K562 (cell line): Measurements from ENCODE around the gene CFAP251. TPM values are rescaled to one million over a fixed set of nuclear protein-coding genes. Genes with fewer than 3 reads are reported as not detected.
A peak's percentile ranks its signal among the peaks of the same experiment; 100 is the strongest.

Source experiments
- CTCF ChIP-seq, 3 experiments: IDR thresholded peaks in 2 of 3; conservative IDR thresholded peaks in 1 of 3; 2 replicates each; pipeline ENCODE4 v1.5.1; 2011 to 2012; ENCODE audit warnings: low read length in 3 of 3, mild to moderate bottlenecking in 3 of 3, control low read depth in 2 of 3, improper control_type of control experiment in 1 of 3, inconsistent platforms in 1 of 3, low read depth in 1 of 3, mixed read lengths in 1 of 3, moderate library complexity in 1 of 3; ENCODE audit not compliant: insufficient read depth in 2 of 3
- FOSL1 ChIP-seq: fragments of 200-800 bp; sonication (Bioruptor generic); conservative IDR thresholded peaks from 2 replicates; pipeline ENCODE4 v1.6.1; 2016; ENCODE audit warnings: missing genetic modification characterization, missing compliant biosample characterization
- GABPA ChIP-seq: fragments of 200-800 bp; sonication (Bioruptor generic); conservative IDR thresholded peaks from 2 replicates; pipeline ENCODE4 v1.6.1; 2016; ENCODE audit warnings: low read depth, missing genetic modification characterization, missing compliant biosample characterization
- GTF2A2 ChIP-seq: IDR thresholded peaks from 2 replicates; pipeline ENCODE4 v1.6.1; 2016; ENCODE audit warnings: mild to moderate bottlenecking, missing genetic modification characterization, missing compliant biosample characterization
- HCFC1 ChIP-seq: IDR thresholded peaks from 2 replicates; pipeline ENCODE4 v1.6.1; 2012; ENCODE audit warnings: low read depth, low read length, improper control_type of control experiment
- HDAC8 ChIP-seq: fragments of 450-650 bp; IDR thresholded peaks from 2 replicates; pipeline ENCODE4 v1.6.1; 2016; ENCODE audit warnings: mild to moderate bottlenecking, missing genetic modification characterization, moderate library complexity, missing compliant biosample characterization
- KDM5B ChIP-seq: fragments of 200-600 bp; sonication (generic); IDR thresholded peaks from 2 replicates; pipeline ENCODE4 v1.6.1; 2012; ENCODE audit warnings: low read depth, mild to moderate bottlenecking, moderate library complexity, low read length, control low read depth, inconsistent platforms; ENCODE audit not compliant: insufficient replicate concordance
- MAFF ChIP-seq: IDR thresholded peaks from 2 replicates; pipeline ENCODE4 v1.6.1; 2012; ENCODE audit warnings: low read length, improper control_type of control experiment
- MCM2 ChIP-seq: fragments of 450-650 bp; IDR thresholded peaks from 2 replicates; pipeline ENCODE4 v1.6.1; 2017; ENCODE audit warnings: low read depth, mild to moderate bottlenecking
- OTX1 ChIP-seq: fragments of 450-650 bp; formaldehyde crosslinking; IDR thresholded peaks from 2 replicates; pipeline ENCODE4 v1.4.0; 2022; ENCODE audit warnings: mild to moderate bottlenecking
- PHF8 ChIP-seq: fragments of 200-600 bp; sonication (generic); IDR thresholded peaks from 2 replicates; pipeline ENCODE4 v1.6.1; 2012; ENCODE audit warnings: mixed run types, mild to moderate bottlenecking, inconsistent platforms, low read length, moderate library complexity, borderline replicate concordance
- PML ChIP-seq: IDR thresholded peaks from 2 replicates; pipeline ENCODE4 v1.6.1; 2012; ENCODE audit warnings: low read length, inconsistent platforms
- SNAPC5 ChIP-seq: fragments of 250-450 bp; sonication (Bioruptor Pico); IDR thresholded peaks from 2 replicates; pipeline ENCODE4 v1.8.0; 2021; ENCODE audit warnings: moderate library complexity, mild to moderate bottlenecking, inconsistent platforms
- SRF ChIP-seq, 2 experiments: fragments of 250-450, 450-650 bp in 1 of 2; sonication (Bioruptor Pico) in 1 of 2; sonication (generic) in 1 of 2; formaldehyde crosslinking; IDR thresholded peaks; 2 replicates each; pipeline versions ENCODE4 v1.5.0 to v1.5.1; 2020 to 2022; ENCODE audit warnings: mild to moderate bottlenecking in 1 of 2, missing genetic modification reagents in 1 of 2
- SRSF1 ChIP-seq: fragments of 200-400 bp; formaldehyde crosslinking; IDR thresholded peaks from 2 replicates; pipeline ENCODE4 v1.6.1; 2017; ENCODE audit warnings: mild to moderate bottlenecking, low read depth, low read length, moderate library complexity
- STAT5B ChIP-seq: fragments of 250-450 bp; sonication (Bioruptor Pico); IDR thresholded peaks from 2 replicates; pipeline ENCODE4 v1.8.0; 2021; ENCODE audit warnings: mild to moderate bottlenecking, inconsistent platforms
- TBP ChIP-seq: optimal IDR thresholded peaks from 2 replicates; pipeline ENCODE3; 2011; ENCODE audit warnings: low read depth, low read length, improper control_type of control experiment
- TRIM25 ChIP-seq: fragments of 450-650 bp; IDR thresholded peaks from 2 replicates; pipeline ENCODE4 v1.7.0; 2016; ENCODE audit warnings: borderline replicate concordance
- UBTF ChIP-seq, 2 experiments: IDR thresholded peaks; 2 replicates each; pipeline ENCODE4 v1.6.1; 2012; ENCODE audit warnings: improper control_type of control experiment in 2 of 2, low read depth in 2 of 2, low read length in 2 of 2, borderline replicate concordance in 1 of 2
- ZFP91 ChIP-seq: sonication (generic); formaldehyde crosslinking; IDR thresholded peaks from 2 replicates; pipeline ENCODE4 v1.8.0; 2022; ENCODE audit warnings: mild to moderate bottlenecking, missing genetic modification reagents
- ZKSCAN1 ChIP-seq: fragments of 150-350 bp; IDR thresholded peaks from 2 replicates; pipeline ENCODE4 v1.6.1; 2016; ENCODE audit warnings: low read depth, low read length
- polyA plus RNA-seq, 8 experiments: library from polyadenylated mRNA; depleted of rRNA in 4 of 8; stranded (reverse) in 5 of 8; unstranded in 3 of 8; fragments of >200 nt; fragmentation: Nextera tagmentation in 2 of 8; fragmentation: Illumina TruSeq in 1 of 8; extraction: Ambion mirVana in 2 of 8; extraction: Trizol in 1 of 8; gene quantifications; 2 replicates each; pipeline versions ENCODE4 v1.2.1 to v1.2.3, GENCODE V29; 2011 to 2014; ENCODE audit warnings: inconsistent platforms in 1 of 8, missing spikeins in 1 of 8
- total RNA-seq, 7 experiments: library from RNA; depleted of rRNA in 6 of 7; stranded (reverse); fragments of >200 nt in 6 of 7; fragmentation: Illumina TruSeq in 2 of 7; extraction: Trizol in 2 of 7; gene quantifications; 2 replicates each; pipeline versions ENCODE4 v1.2.1 to v1.2.3, GENCODE V29; 2011 to 2021; ENCODE audit warnings: low replicate concordance in 1 of 7

The CFAP251 gene
- total and polyA plus RNA-seq, 9 of the 15 experiments (the other 6 are each of a cell fraction or from before 2014, with no cell fraction given) = 16.6 to 31.0 (median 19.1) TPM

GRCh38 chr12:122021822-122022392, 103.5 kb downstream of the CFAP251 start, which contains the start of gene BCL7A (continued):
- TF ChIP-seq MAFF (no peak), SRSF1 (no peak), SNAPC5 (CRISPR knock-in tag) (no peak), HDAC8 (tag) (no peak), TRIM25 (no peak), ZFP91 (CRISPR knock-in tag) (no peak), ZKSCAN1 (no peak), OTX1 (CRISPR knock-in tag) (no peak), GTF2A2 (tag) (no peak), STAT5B (CRISPR knock-in tag) (no peak), FOSL1 (tag) (peak; percentile 50; the same call in 1 of the 2 replicates), CTCF (IDR thresholded peaks at IDR 0.05 in 2 of 3, conservative IDR thresholded peaks at IDR 0.05 in 1 of 3; ENCODE audit: insufficient read depth in 2 of 3, low read depth in 1 of 3, low read length in 3 of 3) (no peak), PML (no peak), GABPA (tag) (0 out of 2 replicates have a peak, but pooled peaks have one; percentile 13), PHF8 (peak; percentile 65; the same call in 1 of the 2 replicates), HCFC1 (no peak), MCM2 (no peak), UBTF (IDR thresholded peaks at IDR 0.05; ENCODE audit: borderline replicate concordance in 1 of 2, low read depth in 2 of 2, low read length in 2 of 2) (peak in 1 of 2 experiments; percentile 54; a peak in 1 of 4 replicates), KDM5B (peak; percentile 56), TBP (peak; percentile 28), SRF (CRISPR knock-in tag; IDR thresholded peaks at IDR 0.05) (no peak)
